ENCODE results near the gene TCF19. TPM values are rescaled to one million over a fixed set of nuclear protein-coding genes. Genes with fewer than 3 reads are reported as not detected.

Gene TCF19
- total and polyA plus RNA-seq, 2 donors (not counting 1 experiment from before 2014, with no cell fraction given), result 10.0 to 10.4 TPM

GRCh38 chr6:31175971-31176370 is 17.6 kb downstream of the TCF19 start:
- Histone ChIP-seq H2AFZ (ENCODE audit: insufficient read depth, low read depth, low read length, poor library complexity, severe bottlenecking) (no peak overlapping the region), H3K36me3 (replicated peaks in 1 of 2; ENCODE audit: control extremely low read depth in 1 of 2, control insufficient read depth in 1 of 2, extremely low read depth in 1 of 2, insufficient read depth in 2 of 2, low read length in 1 of 2) (no peaks in the 10 kb centered on the region), H3K4me3 (ENCODE audit: control extremely low read depth in 1 of 5, extremely low read depth in 1 of 5, insufficient read depth in 1 of 5, low read depth in 2 of 5, low read length in 4 of 5) (no peak overlapping the region), H3K9me3 (ENCODE audit: control extremely low read depth in 1 of 3, control insufficient read depth in 2 of 3, insufficient read depth in 1 of 3, low read length in 2 of 3) (no peaks in the 10 kb centered on the region), H3K27me3 (replicated peaks in 1 of 4; ENCODE audit: control extremely low read depth in 1 of 4, control insufficient read depth in 3 of 4, insufficient read depth in 4 of 4, low read length in 3 of 4) (no peaks in the 10 kb centered on the region), H3K4me1 (ENCODE audit: control insufficient read depth in 2 of 2, insufficient read depth in 2 of 2, low read length in 2 of 2) (peaks cover 0 to 5% of the 10 kb centered on the region in 2 donors), H3K4me2 (replicated peaks; ENCODE audit: low read depth, low read length, poor library complexity, severe bottlenecking) (no peak overlapping the region), H3K27ac (ENCODE audit: low read length in 2 of 2) (no peak overlapping the region), H4K20me1 (ENCODE audit: control insufficient read depth, insufficient read depth, low read length, poor library complexity, severe bottlenecking) (no peaks in the 10 kb centered on the region), H3K79me2 (ENCODE audit: control insufficient read depth, insufficient read depth, low read length) (no peaks in the 10 kb centered on the region), H3K9ac (ENCODE audit: low read length) (no peak overlapping the region)
- intact Hi-C loops (cut with micrococcal nuclease), result no loop called here
- ChIA-PET POLR2A (no interaction called here), CTCF (no interaction called here)
- DNase-seq (no peak), ATAC-seq (ENCODE audit: low read depth) (no peak)
- Mint-ChIP-seq H3K4me1 (peaks cover 9% of the 10 kb centered on the region), H3K4me3 (no peak overlapping the region), H3K9me3 (ENCODE audit: insufficient read depth) (no peaks in the 10 kb centered on the region), H3K27me3 (no peaks in the 10 kb centered on the region), H3K27ac (no peak overlapping the region)
- WGBS (ENCODE audit: insufficient coverage), result 93% methylated on average over 3 of the region's 3 CpGs
- TF ChIP-seq EZH2 (IDR thresholded peaks at IDR 0.05; ENCODE audit: borderline replicate concordance, insufficient read depth, low read depth, low read length, poor library complexity, severe bottlenecking), result no peak
- TF ChIP-seq CTCF (IDR thresholded peaks at IDR 0.05), result no peak

DNA sequence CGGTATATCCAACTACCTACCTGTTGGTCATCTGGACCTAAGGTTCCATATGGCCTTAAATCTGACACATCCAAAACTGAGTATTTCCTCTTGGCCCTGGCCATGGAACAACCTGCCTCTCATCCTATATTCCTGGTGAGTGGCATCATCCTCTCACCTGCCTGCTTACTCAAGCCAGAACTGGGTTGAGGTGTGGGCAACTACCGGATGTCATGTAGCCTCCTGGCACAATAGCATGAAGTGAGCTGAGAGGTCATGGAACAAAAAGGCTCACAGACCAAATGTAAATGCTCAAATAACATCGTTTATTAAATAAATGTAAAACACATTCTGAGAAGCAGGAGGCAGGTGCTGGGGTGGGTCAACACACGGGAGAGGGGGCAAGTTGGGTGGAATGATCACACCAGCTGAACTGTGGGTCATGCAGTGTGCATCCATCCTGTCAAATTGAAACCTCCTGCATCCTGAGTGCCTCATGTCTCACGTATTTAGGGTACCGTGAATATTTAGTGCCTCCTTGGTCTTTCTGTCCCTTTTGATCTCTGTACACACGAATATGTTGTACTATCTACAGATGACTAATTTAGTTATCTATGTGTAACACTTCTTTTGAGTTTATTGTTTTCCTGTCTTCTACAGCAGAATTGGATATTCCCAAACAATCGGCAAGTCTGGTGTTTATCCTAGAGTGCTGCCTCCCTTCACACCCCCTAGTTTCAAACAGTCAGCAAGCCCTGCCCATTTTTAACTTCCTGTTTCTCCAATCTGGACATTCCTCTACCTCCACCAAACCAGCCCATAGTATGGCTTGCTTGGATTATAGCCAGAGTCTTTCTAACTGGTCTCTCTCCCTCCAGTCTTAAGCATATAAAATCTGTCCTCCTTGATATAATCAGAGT is 20.0 kb downstream of the TCF19 start:
- CTCF ChIA-PET, result interaction anchor here (0.6 kb wide), 1 partner anchor 187 kb away, joined by 3 read pairs; no protein-coding TSS in a partner anchor
- Mint-ChIP-seq H3K9me3 (ENCODE audit: insufficient read depth) (no peaks in the 10 kb centered on the region), H3K27me3 (no peaks in the 10 kb centered on the region), H3K27ac (no peak overlapping the region), H3K4me3 (no peak overlapping the region), H3K4me1 (peaks cover 9% of the 10 kb centered on the region)
- Histone ChIP-seq H3K9me3 (ENCODE audit: control extremely low read depth in 1 of 3, control insufficient read depth in 2 of 3, insufficient read depth in 1 of 3, low read length in 2 of 3) (no peaks in the 10 kb centered on the region), H3K4me3 (ENCODE audit: control extremely low read depth in 1 of 5, extremely low read depth in 1 of 5, insufficient read depth in 1 of 5, low read depth in 2 of 5, low read length in 4 of 5) (no peak overlapping the region), H3K4me2 (replicated peaks; ENCODE audit: low read depth, low read length, poor library complexity, severe bottlenecking) (no peak overlapping the region), H3K79me2 (ENCODE audit: control insufficient read depth, insufficient read depth, low read length) (no peaks in the 10 kb centered on the region), H4K20me1 (ENCODE audit: control insufficient read depth, insufficient read depth, low read length, poor library complexity, severe bottlenecking) (no peaks in the 10 kb centered on the region), H3K27me3 (replicated peaks in 1 of 4; ENCODE audit: control extremely low read depth in 1 of 4, control insufficient read depth in 3 of 4, insufficient read depth in 4 of 4, low read length in 3 of 4) (no peaks in the 10 kb centered on the region), H3K36me3 (replicated peaks in 1 of 2; ENCODE audit: control extremely low read depth in 1 of 2, control insufficient read depth in 1 of 2, extremely low read depth in 1 of 2, insufficient read depth in 2 of 2, low read length in 1 of 2) (no peaks in the 10 kb centered on the region), H3K4me1 (ENCODE audit: control insufficient read depth in 2 of 2, insufficient read depth in 2 of 2, low read length in 2 of 2) (peaks cover 0 to 5% of the 10 kb centered on the region in 2 donors), H3K9ac (ENCODE audit: low read length) (no peak overlapping the region), H2AFZ (ENCODE audit: insufficient read depth, low read depth, low read length, poor library complexity, severe bottlenecking) (no peak overlapping the region), H3K27ac (ENCODE audit: low read length in 2 of 2) (no peak overlapping the region)
- intact Hi-C loops (cut with micrococcal nuclease), result no loop called here
- POLR2A ChIA-PET, result no interaction called here
- WGBS (ENCODE audit: insufficient coverage), result 66% methylated on average over 3 of the region's 8 CpGs
- ATAC-seq (ENCODE audit: low read depth) (no peak), DNase-seq (no peak)
- no peak for TF ChIP-seq CTCF (IDR thresholded peaks at IDR 0.05)
- TF ChIP-seq EZH2 (IDR thresholded peaks at IDR 0.05; ENCODE audit: borderline replicate concordance, insufficient read depth, low read depth, low read length, poor library complexity, severe bottlenecking), result no peak
